PC-3 (cell line): ENCODE results near the gene EDC4.

ENCODE experiments used
- EZH2 ChIP-seq: fragments of 300-600 bp; sonication (generic); IDR thresholded peaks from one replicate; pipeline ENCODE4 v1.6.1; 2017; ENCODE audit warnings: antibody characterized with exemption, mild to moderate bottlenecking, low read length; ENCODE audit not compliant: unreplicated experiment
- EZH2phosphoT487 ChIP-seq: fragments of 300-600 bp; sonication (generic); IDR thresholded peaks from 2 replicates; pipeline ENCODE4 v1.6.1; 2018; ENCODE audit warnings: mild to moderate bottlenecking, antibody characterized with exemption, low read length, borderline replicate concordance
- TF ChIP-seq, protein P1 (sequence below): fragments of 300-600 bp; sonication (generic); conservative IDR thresholded peaks from 2 replicates; pipeline ENCODE4 v1.5.1; 2017; ENCODE audit warnings: antibody characterized with exemption, low read depth, mild to moderate bottlenecking, low read length

DNA sequence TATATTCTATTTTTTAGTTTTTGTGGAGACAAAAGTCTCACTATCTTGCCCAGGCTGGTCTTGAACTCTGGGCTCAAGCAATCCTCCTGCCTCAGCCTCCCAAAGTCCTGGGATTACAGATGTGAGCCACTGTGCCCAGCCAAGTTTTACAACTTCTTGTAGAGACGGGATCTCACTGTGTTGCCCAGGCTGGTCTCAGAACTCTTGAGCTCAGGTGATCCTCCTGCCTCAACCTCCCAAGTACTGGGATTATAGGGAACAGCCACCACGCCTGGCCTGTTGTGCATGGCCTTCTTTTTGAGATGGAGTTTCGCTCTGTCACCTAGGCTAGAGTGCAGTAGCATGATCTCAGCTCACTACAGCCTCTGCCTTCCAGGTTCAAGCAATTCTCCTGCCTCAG, 19.2 kb upstream of the EDC4 start:
- TF ChIP-seq, protein P1, sequence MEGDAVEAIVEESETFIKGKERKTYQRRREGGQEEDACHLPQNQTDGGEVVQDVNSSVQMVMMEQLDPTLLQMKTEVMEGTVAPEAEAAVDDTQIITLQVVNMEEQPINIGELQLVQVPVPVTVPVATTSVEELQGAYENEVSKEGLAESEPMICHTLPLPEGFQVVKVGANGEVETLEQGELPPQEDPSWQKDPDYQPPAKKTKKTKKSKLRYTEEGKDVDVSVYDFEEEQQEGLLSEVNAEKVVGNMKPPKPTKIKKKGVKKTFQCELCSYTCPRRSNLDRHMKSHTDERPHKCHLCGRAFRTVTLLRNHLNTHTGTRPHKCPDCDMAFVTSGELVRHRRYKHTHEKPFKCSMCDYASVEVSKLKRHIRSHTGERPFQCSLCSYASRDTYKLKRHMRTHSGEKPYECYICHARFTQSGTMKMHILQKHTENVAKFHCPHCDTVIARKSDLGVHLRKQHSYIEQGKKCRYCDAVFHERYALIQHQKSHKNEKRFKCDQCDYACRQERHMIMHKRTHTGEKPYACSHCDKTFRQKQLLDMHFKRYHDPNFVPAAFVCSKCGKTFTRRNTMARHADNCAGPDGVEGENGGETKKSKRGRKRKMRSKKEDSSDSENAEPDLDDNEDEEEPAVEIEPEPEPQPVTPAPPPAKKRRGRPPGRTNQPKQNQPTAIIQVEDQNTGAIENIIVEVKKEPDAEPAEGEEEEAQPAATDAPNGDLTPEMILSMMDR = no peak
- TF ChIP-seq EZH2 (no peak), EZH2phosphoT487 (no peak)
